OCI-LY7 (cell line): ENCODE results near the gene KCNJ12. TPM values are rescaled to one million over a fixed set of nuclear protein-coding genes. Genes with fewer than 3 reads are reported as not detected.
"Not testable (repeated sequence)": the region's sequence is repeated elsewhere in the genome, so short reads cannot be mapped to it uniquely, and the experiment has no call there.

Experiments
- BruUV-seq: library from RNA; stranded (reverse); fragments of 400-500 nt; replicated peaks from 2 replicates; lab custom pipeline; 2021; lab: Mats Ljungman, UMichigan
- CTCF ChIA-PET: fragments of 300-600 bp; sonication (Branson Sonifier 250); formaldehyde crosslinking; loops from one replicate; lab custom pipeline; 2022; ENCODE audit warnings: antibody characterized with exemption; ENCODE audit not compliant: unreplicated experiment; lab: Charles Lee
- POLR2A ChIA-PET: fragments of 300-600 bp; sonication (Branson Sonifier 250); formaldehyde crosslinking; loops from one replicate; lab custom pipeline; 2022; ENCODE audit warnings: antibody characterized with exemption; lab: Charles Lee
- DNase-seq: peaks from one replicate; pipeline ENCODE4 v3.0.0-alpha.2; 2015; ENCODE audit warnings: low spot score
- H2AFZ ChIP-seq: fragments of 200-600 bp; sonication (generic), shearing (Covaris generic); 2 replicates; pipeline ENCODE4 v1.6.1; 2014; ENCODE audit warnings: mild to moderate bottlenecking, antibody characterized with exemption, low read length, moderate library complexity
- H3K27ac ChIP-seq: fragments of 200-600 bp; sonication (generic); 2 replicates; pipeline ENCODE4 v1.5.1; 2014; ENCODE audit warnings: mixed run types, low read depth, mild to moderate bottlenecking, moderate library complexity, low read length, inconsistent platforms; ENCODE audit not compliant: poor library complexity, severe bottlenecking
- H3K36me3 ChIP-seq: fragments of 200-600 bp; sonication (generic); 2 replicates; pipeline ENCODE4 v1.6.1; 2014; ENCODE audit warnings: mild to moderate bottlenecking, antibody characterized with exemption, low read length, moderate library complexity, mixed read lengths; ENCODE audit not compliant: insufficient read depth
- H3K4me1 ChIP-seq: fragments of 200-600 bp; sonication (generic); 2 replicates; pipeline ENCODE4 v1.5.1; 2014; ENCODE audit warnings: mild to moderate bottlenecking, low read length; ENCODE audit not compliant: insufficient read depth, poor library complexity, severe bottlenecking
- H3K4me2 ChIP-seq: fragments of 200-600 bp; sonication (generic); 2 replicates; pipeline ENCODE4 v1.6.1; 2014; ENCODE audit warnings: mild to moderate bottlenecking, low read length
- H3K4me3 ChIP-seq: fragments of 200-600 bp; sonication (generic); 2 replicates; pipeline ENCODE4 v1.5.1; 2014; ENCODE audit warnings: mild to moderate bottlenecking, low read depth, low read length; ENCODE audit not compliant: poor library complexity, severe bottlenecking
- H3K79me2 ChIP-seq: fragments of 200-600 bp; sonication (generic); 2 replicates; pipeline ENCODE4 v1.6.1; 2016; ENCODE audit warnings: low read depth, mild to moderate bottlenecking, low read length, moderate library complexity, mixed read lengths; ENCODE audit not compliant: insufficient read depth
- H3K9me2 ChIP-seq: fragments of 200-600 bp; sonication (generic); 2 replicates; pipeline ENCODE4 v1.6.1; 2016; ENCODE audit warnings: mild to moderate bottlenecking, low read length, mixed read lengths; ENCODE audit not compliant: insufficient read depth
- H3K9me3 ChIP-seq: fragments of 200-600 bp; sonication (generic); 2 replicates; pipeline ENCODE4 v1.6.1; 2014; ENCODE audit warnings: mild to moderate bottlenecking, mixed run types, low read length, mixed read lengths
- H4K20me1 ChIP-seq: fragments of 200-600 bp; sonication (generic); 2 replicates; pipeline ENCODE4 v1.6.1; 2014; ENCODE audit warnings: mild to moderate bottlenecking, antibody characterized with exemption, low read length, moderate library complexity, mixed read lengths; ENCODE audit not compliant: insufficient read depth
- EZH2phosphoT487 ChIP-seq: fragments of 200-600 bp; sonication (generic); IDR thresholded peaks from 2 replicates; pipeline ENCODE4 v1.6.1; 2018; ENCODE audit warnings: low read depth, borderline replicate concordance, mild to moderate bottlenecking, mixed run types, antibody characterized with exemption, low read length, moderate library complexity, mixed read lengths
- intact Hi-C: fragments of 100-400 bp; cut with micrococcal nuclease; formaldehyde crosslinking; loops from one replicate; pipeline ENCODE4 v1.10.0; 2022; ENCODE audit not compliant: unreplicated experiment
- total RNA-seq, 2 experiments: library from RNA; depleted of rRNA in 1 of 2; stranded (reverse); fragments of >200 nt in 1 of 2; shearing (Covaris generic) in 1 of 2; gene quantifications; 2 replicates each; pipeline ENCODE4 v1.2.3, GENCODE V29; 2014 to 2022
- TF ChIP-seq, protein P1 (sequence below): fragments of 200-600 bp; sonication (generic); conservative IDR thresholded peaks from 2 replicates; pipeline ENCODE4 v1.5.1; 2014; ENCODE audit warnings: mild to moderate bottlenecking, antibody characterized with exemption, low read length, moderate library complexity, mixed read lengths

KCNJ12 gene
- total RNA-seq, 2 experiments from 2014 or later, result 0.16 to 0.17 TPM

DNA sequence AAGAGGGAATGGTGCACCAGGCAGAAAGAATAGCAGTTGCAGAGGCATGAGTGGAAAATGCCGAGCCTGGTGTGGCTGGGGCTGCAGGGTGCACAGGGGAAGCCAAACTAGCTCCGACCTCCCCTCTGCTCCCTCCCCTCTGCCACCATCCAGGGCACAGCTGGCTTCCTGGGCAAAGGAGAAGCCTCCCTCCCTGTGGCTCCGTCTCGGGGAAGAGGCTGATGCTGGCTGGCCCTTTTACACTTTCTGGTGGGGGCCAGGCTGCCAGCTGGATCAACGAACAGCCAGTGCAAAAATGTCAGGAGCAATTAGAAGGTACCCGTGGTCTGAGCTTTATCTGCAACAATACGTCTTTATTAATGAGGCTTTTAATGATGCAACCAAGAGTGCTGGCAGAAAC lies 37.1 kb upstream of the KCNJ12 start:
- TF ChIP-seq EZH2phosphoT487, result no peak
- TF ChIP-seq, protein P1, sequence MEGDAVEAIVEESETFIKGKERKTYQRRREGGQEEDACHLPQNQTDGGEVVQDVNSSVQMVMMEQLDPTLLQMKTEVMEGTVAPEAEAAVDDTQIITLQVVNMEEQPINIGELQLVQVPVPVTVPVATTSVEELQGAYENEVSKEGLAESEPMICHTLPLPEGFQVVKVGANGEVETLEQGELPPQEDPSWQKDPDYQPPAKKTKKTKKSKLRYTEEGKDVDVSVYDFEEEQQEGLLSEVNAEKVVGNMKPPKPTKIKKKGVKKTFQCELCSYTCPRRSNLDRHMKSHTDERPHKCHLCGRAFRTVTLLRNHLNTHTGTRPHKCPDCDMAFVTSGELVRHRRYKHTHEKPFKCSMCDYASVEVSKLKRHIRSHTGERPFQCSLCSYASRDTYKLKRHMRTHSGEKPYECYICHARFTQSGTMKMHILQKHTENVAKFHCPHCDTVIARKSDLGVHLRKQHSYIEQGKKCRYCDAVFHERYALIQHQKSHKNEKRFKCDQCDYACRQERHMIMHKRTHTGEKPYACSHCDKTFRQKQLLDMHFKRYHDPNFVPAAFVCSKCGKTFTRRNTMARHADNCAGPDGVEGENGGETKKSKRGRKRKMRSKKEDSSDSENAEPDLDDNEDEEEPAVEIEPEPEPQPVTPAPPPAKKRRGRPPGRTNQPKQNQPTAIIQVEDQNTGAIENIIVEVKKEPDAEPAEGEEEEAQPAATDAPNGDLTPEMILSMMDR, result no peak
- Histone ChIP-seq H3K79me2 (no peaks in the 10 kb centered on the region), H3K9me3 (no peaks in the 10 kb centered on the region), H3K9me2 (no peaks in the 10 kb centered on the region), H3K4me3 (no peak overlapping the region), H3K4me1 (peaks cover under 1% of the 10 kb centered on the region), H2AFZ (no peak overlapping the region), H3K36me3 (no peaks in the 10 kb centered on the region), H3K4me2 (no peak overlapping the region), H3K27ac (no peak overlapping the region), H4K20me1 (no peaks in the 10 kb centered on the region)
- CTCF ChIA-PET, result no interaction called here
- intact Hi-C loops, result no loop called here
- POLR2A ChIA-PET, result no interaction called here
- no TSS peak for BruUV-seq
- DNase-seq, result no peak

DNA sequence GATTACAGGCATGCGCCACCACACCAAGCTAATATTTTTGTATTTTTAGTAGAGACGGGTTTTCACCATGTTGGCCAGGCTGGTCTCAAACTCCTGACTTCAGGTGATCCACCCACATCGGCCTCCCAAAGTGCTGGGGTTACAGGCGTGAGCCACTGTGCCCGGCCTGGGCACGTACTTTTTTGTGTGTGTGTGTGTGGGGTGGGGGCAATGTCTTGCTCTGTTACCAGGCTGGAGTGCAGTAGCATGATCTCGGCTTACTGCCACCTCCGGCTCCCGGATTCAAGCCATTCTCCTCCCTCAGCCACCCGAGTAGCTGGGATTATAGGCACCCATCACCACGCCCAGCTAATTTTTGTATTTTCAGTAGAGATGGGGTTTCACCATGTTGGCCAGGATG lies 36.6 kb upstream of the KCNJ12 start:
- H3K27ac ChIP-seq, H3K9me2 ChIP-seq, H3K36me3 ChIP-seq, H3K9me3 ChIP-seq, H2AFZ ChIP-seq, H3K4me3 ChIP-seq, H3K79me2 ChIP-seq, intact Hi-C loops, BruUV-seq, CTCF ChIA-PET, DNase-seq, H3K4me2 ChIP-seq, POLR2A ChIA-PET, H4K20me1 ChIP-seq, H3K4me1 ChIP-seq: not testable (repeated sequence)

DNA sequence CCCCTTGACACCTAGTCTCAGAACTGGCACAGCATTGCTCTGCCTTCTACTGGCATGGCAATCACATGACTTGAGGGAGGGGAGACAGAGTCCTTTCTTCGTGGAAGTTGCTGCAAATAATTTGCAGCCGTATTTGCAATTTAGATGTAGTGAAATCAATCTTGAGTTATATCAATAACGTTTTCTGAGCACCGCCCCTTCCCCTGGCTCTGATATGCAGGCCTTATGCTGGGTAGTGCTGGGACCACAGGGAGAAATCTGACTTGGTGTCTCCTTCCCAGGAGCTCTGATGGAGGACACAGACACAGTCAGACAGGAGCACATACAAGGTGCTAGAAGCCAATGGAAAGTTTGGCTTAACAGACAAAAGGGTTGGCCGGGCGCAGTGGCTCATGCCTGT lies 35.8 kb upstream of the KCNJ12 start:
- CTCF ChIA-PET, H4K20me1 ChIP-seq, intact Hi-C loops, H3K79me2 ChIP-seq, H2AFZ ChIP-seq, POLR2A ChIA-PET, H3K27ac ChIP-seq, DNase-seq, BruUV-seq, H3K9me2 ChIP-seq, H3K9me3 ChIP-seq, H3K36me3 ChIP-seq, H3K4me3 ChIP-seq, H3K4me2 ChIP-seq: not testable (repeated sequence)
- H3K4me1 ChIP-seq, result peaks cover 13% of the 10 kb centered on the region

DNA sequence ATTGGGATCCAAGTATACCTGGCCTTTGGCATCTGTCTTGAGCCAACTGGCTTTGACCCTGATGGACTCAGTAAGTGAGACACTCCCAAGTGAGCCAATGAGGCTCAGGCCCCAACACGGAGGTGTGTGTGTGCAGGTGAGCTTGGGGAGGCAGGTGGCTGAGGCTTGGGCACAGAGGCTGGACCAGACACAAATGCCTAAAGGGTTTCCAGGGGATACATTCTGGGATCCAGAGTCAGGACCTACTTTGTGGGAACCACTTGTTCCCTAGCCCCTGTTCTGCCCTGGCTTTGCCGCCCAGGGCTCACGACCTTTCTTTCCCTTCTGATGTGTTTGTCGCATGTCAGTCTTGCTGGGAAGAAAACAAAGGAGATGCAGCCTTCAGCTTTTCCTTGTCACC lies 34.9 kb upstream of the KCNJ12 start:
- H3K4me3 ChIP-seq, BruUV-seq, H3K79me2 ChIP-seq, H3K27ac ChIP-seq, intact Hi-C loops, CTCF ChIA-PET, H2AFZ ChIP-seq, H4K20me1 ChIP-seq, H3K4me2 ChIP-seq, DNase-seq, H3K9me3 ChIP-seq, H3K36me3 ChIP-seq, H3K9me2 ChIP-seq: not testable (repeated sequence)
- POLR2A ChIA-PET, result interaction anchor here (0.7 kb wide), 1 partner anchor 100 kb away, joined by 4 read pairs; no protein-coding TSS in a partner anchor
- peaks cover 15% of the 10 kb centered on the region for H3K4me1 ChIP-seq

DNA sequence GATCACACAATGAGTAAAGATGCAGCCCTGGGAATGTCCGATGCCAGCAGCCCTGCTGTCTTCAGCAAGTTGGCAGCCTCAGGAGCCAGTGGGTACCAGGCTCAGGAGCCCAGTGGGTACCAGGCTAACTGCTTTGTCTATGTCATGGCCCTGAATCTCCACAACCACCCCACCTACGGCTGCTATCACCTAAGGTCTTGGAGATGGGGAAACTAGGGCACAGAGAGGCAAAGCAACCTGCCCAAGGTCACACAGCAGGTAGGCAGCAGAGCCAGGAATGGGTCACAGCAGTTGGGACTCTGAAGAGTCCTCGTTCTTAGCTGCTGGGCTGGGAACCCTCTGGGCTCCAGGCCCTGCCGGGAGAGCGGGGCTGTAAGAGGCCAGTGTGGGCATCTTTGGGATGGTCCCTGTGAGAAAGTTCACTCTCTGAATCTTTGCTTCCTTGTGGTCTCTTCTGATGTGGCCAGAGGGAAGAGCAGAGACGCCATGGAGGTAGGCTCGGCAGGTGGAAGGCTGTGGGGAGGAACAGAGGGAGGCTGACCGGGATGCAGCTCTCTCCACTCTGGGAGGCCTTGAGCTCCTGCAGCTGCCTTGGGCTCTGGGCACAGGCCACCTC lies 34.1 kb upstream of the KCNJ12 start:
- BruUV-seq, H3K79me2 ChIP-seq, POLR2A ChIA-PET, H3K4me2 ChIP-seq, H3K4me3 ChIP-seq, H3K27ac ChIP-seq, H3K9me2 ChIP-seq, CTCF ChIA-PET, H4K20me1 ChIP-seq, H2AFZ ChIP-seq, H3K36me3 ChIP-seq, H3K9me3 ChIP-seq, DNase-seq, intact Hi-C loops: not testable (repeated sequence)
- H3K4me1 ChIP-seq, result peaks cover 19% of the 10 kb centered on the region
